HG03097 (cell line): Measurements from ENCODE around the gene LZTS2.

Experiments
- ATAC-seq: cut with Tn5 transposase; IDR thresholded peaks from one replicate; pipeline ENCODE4 v1.9.1; 2021; ENCODE audit not compliant: unreplicated experiment, low FRiP score

The LZTS2 gene

DNA sequence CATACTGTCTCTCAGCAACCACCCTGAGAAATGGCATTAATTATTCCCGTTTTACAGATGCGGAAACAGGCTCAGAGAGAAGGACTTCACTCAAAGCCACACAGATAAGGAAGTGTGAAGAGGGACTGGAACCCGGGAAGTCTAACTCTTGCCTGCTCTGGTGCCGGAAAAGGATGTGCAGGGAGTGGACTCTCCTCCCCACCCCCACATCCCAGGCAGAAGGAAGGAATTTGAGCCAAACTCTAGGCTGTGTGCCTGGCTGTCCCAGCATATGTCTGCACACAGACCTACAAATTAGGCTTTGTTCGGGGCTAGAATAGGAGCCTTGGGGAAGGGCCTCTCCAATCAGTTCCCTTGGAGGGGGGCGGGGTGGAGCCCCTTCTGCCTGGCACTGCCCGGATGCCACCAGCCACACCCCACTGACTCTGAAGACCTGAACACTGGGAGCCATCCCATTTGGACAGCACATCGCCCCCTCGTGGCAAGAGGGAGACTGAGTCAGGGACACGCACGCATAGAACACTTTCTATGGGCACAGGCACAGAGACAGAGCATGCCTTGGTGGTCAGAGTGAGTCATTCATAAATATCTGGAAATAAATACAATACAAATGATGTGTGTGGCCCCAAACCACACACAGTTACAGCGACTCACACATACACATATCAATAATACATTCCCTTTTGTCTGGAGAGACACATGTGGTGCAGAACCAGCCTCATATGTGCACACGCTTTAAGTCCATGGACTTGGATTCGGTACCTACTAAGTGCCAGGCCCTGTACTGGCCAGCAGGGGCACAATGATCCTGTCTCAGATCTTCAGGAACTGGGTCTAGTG, 13.1 kb downstream of the LZTS2 start:
- ATAC-seq: peak; percentile 62

DNA sequence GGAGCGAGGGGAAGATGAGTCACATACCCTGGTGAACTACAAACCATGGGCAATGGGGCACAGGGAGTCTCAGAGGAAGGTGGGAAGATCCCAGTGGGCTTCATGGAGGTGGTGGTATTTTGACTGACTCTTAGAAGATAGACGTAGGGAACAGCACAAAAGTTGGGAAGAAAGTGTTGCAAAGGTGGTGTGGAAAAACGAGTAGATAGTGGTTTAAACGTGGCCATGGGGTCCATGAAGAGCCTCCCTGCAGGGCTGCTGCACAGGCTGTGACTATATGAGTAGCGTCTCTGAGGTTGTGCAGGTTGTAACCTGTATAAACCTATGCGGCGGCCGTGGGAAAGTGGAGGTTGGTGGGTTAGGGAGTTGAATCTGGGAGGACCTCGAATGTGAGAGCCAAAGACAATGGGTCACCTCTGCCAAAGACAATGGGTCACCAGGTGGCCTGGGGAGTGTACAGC, 13.8 kb downstream of the LZTS2 start:
- no peak for ATAC-seq

DNA sequence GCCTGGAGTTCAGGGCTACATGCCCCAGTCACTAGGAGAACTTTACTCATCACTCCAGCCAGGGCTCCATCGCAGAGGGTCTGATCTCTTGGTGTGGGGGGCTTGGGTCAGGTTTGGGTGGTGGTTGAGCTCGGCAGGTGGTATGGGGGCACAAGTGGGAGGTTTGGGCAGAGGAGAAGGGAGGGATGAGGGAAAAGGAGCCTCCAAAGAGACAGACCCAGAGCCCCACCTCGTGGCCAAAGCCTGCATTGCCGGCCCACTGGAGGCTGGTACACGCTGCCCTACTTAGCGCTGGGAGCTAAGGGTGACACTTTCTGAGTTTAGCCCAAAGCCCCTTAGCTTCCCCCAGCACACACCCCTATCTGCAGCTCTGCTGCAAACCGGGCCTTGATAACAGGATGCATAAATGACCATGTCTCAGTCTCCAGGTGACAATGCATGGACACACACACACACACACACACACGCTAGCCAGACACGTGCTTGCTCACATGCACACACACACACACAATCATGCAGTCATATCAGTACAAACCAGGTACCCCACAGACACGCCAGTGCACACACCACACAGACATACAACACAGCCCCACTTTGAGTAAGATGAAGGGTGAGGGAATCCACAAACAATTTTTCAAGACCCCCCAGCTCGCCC, 14.7 kb downstream of the LZTS2 start:
- ATAC-seq: no peak

DNA sequence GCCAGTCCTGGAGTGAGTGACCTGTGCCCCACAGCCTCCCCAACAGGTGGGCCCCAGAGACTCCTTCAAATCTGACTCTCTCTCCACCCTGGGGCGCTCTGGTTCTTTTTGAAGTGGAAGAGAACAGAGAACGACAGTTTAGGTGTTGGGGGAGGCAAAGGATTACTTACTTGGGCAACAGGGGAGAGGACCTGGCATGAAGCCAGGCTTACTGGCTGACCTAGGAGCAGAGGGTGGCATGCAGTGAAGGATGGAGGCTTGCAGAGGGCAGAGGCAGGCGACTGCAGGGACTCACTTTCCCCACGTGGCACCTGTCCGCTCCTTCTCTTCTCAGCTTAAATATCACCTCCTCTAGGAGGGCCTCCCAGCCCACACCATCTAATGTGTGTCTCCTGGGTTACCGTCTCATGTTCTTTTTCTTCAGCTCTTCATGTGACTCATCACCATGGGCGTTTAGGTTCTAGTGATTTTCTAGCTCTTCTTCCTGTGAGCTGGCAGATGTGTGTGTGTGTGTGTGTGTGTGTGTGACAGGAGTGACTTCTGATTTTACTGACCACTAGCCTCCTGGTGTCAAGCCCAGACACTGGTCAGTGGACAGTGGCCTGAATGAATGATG, 15.5 kb downstream of the LZTS2 start:
- no peak for ATAC-seq

DNA sequence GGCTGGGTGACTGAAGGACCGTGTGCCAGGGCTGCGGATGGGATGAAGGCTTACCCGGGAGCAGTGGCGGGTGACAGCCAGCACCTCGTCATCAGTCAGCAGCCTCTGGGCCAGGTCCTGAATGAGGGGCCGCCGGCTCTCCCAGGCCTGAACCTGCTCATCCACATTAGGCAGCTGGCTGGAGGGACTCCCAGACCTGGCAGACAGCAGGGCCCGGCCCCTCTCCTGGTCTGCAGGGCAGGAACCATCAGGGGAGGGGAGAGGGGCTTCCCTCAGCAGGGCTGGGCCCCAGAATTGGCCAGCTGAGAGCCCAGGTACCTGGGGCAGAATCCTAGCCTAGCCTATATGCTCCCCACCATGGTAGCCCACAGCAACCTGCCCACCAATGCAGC, 16.0 kb downstream of the LZTS2 start:
- no peak for ATAC-seq

DNA sequence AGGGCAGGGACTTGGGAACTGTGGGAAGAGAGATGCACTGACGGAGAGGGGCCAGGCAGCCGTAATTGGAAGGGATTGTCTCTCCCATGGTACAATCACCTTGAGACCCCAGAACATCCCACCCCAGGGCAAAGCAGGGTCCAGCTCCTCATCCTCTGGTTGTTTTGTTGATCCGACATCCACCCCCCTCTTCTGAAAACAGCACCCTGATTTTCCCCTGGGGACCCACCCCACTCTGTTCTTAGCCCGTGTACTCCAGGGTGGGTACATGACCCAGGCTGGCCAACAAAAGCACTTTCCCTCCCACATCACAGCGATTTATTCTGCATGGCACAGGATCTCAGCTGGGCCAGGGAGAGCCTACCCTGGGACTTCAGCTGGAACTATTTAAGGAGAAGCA, 17.2 kb downstream of the LZTS2 start:
- no peak for ATAC-seq

DNA sequence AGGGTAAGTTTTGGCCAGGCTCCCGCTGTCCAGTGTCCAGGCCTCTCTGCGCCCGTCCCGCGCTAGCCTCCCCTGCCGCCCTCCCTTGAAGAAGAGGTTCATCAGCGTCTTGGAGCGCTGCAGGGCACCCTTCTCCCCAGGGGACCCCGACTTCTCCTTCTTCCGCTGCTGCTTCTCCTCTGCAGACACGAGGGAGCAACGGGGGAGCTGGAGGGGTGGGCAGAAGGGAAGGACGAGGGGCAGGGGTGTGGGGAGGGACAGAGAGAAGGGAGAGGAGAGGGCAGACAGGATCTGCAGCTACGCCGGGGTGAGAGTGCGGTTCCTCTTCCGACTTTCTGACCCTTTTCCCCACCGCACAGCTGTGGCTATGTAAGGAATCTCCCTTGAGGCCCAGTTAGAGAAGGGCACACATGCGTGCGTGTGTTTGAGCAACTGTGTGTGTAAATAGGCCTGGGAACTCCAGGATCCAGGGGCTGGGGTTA, 18.6 kb downstream of the LZTS2 start:
- ATAC-seq: no peak

DNA sequence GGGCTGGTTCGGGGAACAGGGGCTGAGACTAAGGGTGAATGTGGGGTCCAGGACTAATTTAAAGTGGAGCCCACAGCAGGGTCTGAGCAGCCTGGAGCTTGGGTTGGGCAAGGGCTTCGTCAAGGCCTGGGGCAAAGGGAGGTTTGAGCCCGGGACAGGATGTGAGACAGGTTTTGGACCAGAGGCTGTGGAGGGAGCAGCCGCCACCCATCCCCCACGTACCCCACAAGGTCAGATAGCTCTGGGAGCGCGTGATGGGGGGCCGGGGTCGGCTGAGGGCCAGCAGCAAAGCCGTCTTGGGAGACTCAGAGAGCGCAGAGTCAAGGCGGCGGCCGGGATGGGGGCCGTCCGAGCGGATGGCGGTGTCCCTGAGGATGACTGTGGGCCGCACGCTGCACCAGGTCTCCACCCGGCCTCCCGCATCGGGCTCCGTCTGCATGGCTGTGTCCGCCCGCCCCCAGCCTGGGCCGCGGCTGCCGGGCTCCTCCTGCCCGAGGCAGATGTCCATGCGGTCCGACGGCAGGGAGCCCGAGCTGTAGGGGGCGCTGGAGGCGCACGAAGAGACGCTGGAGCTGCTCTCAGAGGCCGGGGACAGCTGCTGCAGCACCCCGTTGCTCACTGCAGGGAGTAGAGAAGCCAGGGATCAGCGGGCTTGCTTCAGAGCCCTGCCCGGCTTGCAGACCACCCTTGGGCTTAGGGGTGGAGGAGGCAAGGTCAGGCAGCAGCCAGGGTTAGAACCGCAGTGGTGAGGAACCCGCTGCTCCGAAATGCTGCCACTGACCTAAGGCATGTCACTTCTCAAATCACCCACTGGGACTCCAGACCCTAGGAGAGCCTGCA, 19.2 kb downstream of the LZTS2 start:
- no peak for ATAC-seq

DNA sequence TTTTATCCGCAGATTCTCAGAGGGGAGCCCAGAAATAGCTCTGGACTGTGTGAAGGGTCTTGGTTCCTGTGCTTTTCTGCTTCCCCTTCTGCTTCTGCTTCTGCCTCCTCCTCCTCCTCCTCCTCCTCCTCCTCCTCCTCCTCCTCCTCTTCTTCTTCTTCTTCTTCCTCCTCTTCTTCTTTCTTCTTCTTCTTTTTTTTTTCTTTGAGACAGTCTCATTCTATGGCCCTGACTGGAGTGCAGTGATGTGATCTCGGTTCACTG, 19.8 kb downstream of the LZTS2 start:
- no peak for ATAC-seq

DNA sequence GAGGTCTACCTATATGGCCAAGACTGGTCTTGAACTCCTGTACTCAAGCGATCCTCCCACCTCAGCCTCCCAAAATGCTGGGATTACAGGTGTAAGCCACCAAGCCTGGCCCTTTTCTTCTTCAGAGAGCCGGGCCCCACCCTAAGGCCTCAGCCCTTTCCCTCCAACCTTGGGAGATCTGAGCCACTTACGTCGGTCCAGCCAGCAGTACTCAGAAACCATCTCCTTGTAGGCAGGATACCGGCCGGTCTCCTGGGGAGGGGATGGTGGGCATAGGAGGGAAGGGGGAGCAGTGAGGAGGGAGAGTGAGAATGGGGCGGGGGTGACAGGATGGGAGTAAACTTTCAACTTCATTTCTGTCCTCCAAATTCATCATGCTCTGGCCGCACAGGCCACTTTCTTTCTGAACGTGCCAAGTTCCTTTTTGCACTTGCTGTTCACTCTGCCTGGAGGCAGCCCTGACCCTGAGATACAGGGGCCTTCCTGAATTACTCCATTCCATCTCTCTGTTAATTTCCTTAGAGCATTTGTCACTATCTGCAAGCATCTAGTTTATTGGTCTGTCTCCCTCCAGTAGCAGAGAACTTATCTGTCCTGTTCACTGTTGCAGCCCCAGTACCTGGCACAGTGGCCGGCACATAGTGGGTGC, 20.9 kb downstream of the LZTS2 start:
- no peak for ATAC-seq

DNA sequence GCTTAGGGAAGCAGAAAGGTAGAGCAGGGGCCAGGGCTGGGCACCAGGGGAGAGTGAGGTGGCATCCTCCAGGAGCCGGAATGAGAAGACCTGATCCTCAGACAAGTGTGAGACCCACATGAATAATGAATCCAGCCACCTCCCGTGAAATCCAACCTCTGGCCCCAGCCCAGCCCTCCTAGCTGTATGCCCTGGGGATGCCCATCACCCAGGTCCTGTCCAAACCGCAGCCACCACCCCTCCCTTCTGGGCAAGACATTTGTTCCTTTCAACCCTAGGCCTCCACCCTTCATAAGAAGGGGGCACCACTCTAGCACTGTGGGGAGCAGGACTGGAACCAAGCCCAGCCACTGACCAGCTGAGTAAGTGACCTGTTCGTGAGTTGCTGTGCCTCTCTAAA, 21.6 kb downstream of the LZTS2 start:
- no peak for ATAC-seq

DNA sequence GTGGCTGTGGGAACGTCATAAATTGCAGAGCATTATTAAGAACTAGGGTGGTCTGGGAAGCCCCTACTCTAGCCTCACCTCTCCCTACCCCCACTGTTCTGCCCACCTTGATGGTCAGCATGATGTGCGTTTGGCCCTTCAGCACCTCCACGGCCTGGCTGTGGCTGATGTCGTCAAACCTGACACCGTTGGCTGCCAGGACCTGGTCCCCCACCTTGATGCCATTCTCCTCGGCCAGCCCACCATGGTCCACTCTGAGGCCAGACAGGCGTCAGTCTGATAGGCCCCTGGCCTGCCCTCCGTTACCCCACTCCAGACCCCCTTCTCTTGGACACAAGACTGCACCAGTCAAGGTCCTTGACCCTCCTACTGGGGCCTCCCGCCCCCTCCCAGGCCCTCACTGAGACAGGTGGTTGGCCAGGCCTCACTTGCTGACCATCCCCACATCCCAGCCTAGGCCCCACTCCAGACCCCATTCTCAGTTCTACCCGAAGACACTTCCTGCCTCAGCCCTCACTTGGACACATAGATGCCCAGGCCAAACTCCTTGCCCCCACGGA, 22.2 kb downstream of the LZTS2 start:
- no peak for ATAC-seq

DNA sequence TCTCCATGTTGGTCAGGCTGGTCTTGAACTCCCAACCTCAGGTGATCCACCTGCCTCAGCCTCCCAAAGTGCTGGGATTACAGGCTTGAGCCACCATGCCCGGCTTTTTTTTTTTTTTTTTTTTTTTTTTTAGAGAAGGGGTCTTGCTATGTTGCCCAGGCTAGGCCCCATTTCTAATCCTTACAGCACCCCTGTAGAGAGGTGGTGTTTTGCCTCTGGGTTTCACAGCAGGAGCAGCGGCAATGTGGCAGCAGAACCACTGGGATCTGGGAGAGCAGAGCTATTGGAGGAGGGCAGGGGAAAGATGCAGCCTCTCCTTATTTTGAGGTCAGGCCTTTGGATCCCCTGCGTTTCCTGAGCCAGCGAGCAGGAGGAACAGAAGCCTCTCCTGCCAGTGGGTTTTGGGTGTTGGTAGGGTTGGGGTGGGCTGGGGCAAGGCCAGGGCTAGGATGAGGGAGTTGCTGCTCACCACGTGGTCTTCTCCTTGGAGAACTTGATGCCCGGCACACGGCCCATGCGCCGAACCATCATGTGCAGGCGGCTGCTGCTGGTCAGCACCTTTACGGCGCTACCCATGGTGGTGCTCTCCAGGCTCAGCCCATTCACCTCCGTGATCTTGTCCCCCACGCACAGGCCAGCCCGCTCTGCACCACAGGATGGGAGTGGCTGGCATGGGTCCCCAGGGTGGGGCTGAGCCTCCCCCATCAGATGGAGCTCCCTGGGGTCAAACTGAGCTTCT, 23.5 kb downstream of the LZTS2 start:
- no peak for ATAC-seq

DNA sequence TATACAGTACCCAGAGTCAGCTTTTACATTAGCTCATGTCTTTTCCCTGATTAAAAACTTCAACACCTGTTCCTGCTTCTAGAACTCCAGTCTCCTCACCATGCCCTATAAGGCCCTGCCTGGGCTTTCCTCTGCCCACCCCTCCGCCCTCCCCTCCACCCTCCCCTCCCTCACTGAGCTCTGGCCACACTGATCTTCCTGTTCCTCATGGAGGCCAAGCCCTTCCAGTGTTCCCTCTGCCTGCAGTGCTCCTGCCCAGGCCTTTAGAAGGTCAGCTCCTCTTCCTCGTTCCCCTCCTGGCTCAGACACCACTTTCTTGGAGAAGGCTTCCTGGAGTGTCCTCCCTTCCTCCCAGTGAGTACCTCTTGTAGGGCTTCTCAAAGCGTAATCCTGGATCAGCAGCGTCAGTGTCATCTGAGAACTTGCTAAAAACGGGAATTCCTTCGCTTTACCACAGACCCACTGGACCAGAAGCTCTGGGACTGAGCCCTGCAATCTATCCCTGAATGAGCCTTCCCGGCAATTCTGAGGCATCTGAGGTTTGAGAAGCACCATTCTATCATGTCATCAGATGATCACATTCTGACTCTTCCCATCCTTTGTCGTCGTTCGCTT, 27.6 kb downstream of the LZTS2 start:
- ATAC-seq: no peak

DNA sequence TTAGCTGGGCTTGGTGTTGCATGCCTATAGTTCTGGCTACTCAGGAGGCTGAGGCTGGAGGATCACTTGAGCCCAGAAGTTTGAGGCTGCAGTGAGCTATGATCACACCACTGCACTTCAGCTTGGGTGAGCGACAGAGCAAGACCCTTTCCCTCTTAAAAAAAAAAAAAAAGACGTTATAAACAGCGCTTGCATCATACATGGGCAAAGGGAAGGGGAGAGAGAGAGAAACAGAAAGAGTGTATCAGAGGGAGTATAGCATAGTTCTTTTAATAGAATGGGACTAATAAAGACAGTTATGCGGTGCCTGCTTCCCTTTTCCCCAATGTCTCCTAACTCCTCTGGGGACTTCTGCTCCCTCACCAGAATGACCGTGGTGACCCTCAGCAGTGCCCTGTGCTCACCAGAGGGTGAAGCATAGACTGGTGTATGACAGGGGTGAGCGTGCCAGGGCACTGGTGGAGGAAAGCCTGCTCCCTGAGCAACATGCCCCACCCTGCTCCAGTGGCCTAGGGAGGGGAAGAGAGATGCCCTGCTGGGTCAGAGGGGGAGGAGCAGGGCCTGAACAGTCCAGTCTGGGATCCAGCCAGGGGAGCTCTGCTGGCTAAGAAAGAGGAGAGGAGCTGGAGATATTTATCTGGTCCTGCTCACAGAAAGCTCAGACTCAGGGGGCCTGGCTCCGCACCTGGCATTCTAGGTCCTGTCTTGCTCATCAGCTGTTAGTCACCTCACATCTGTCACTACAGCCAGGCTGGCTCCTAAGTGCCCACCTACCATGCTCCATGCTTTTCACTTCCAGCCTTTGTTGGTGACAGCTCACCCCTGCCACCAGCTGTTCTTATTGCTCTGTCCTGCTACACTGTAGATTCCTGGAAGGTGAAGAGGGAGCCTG, 29.1 kb downstream of the LZTS2 start:
- no peak for ATAC-seq

DNA sequence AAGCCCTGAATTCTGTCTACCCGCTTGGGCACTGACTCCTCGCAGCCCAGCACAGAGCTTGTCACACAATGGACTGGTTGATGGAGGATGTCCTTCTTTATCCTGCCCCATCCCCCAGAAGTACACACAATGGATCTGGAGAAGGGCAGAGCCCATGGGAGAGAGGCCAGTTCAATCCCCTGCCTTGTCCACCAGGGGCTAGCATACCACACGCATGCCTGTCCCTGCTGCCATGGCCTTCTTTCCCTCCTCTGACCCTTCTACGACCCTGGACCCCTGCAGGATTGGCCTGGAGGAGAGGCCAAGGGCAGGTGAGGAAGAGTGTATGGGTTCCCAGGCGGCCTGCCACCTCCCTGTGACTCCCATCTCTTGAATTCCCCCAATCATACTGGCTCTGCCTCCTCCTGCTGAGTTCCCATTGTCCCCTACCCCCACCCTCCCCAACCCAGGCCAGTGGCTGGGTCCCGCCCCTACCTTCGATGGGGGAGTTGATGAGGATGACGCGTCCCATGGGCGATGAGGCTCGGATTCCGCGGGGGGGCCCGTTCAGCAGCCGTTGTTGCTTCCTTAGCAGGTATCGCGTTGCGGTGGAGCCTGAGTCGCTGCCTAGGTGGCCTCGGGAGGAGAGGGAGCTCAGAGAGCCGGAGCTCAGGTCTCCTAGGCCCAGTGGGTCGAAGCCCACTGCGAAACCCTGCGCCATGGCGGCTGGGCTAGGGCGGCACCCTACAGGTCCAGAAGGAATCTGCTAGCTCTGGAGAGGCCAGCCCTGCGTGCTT, 30.1 kb downstream of the LZTS2 start:
- ATAC-seq: no peak

DNA sequence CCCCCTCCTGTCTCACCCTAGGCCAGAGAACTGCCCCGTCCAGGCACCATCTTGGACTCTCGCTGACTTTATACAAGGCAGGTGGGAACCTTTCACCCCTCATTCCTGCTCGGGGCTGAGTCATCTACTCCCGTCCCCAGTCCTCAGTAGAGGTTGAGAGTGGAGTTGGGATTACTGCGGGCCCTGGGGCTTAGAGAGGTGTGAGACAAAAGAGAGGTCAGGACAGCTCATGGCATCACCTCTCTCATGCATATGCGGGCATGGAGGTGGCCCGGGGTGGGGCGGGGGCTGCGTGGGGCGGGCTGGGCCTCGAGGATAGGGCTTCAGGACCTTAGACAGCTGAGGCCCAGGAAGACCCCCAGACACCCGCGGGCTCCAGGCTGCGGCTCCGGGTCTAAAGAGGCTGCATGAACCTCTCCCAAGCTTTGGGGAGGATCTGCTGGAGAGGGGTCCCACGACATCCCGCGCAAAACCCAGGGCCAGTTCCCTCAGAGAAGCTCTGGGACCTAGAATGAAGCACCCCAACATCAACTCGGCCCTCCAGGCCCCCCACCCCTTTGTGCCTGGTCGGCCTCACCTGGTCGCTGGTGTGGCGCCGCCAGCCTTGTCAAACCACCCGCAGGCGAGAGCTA, 31.0 kb downstream of the LZTS2 start:
- no peak for ATAC-seq
